Glomerular endothelial cell (primary cell): ENCODE data around the gene GDAP1L1. TPM values are rescaled to one million over a fixed set of nuclear protein-coding genes. Genes with fewer than 3 reads are reported as not detected.
"Not testable (repeated sequence)": the region's sequence is repeated elsewhere in the genome, so short reads cannot be mapped to it uniquely, and the experiment has no call there.

Source experiments
- DNase-seq: peaks from one replicate; pipeline ENCODE4 v3.0.0-alpha.2; 2011; ENCODE audit warnings: low read depth, low spot score; ENCODE audit errors: extremely low read depth
- total RNA-seq: library from RNA; depleted of rRNA; stranded (reverse); fragments of >200 nt; gene quantifications from 2 replicates; pipeline ENCODE4 v1.2.3, GENCODE V29; 2015

The GDAP1L1 gene
- total RNA-seq, 1 donor from 2014 or later: not detected

DNA sequence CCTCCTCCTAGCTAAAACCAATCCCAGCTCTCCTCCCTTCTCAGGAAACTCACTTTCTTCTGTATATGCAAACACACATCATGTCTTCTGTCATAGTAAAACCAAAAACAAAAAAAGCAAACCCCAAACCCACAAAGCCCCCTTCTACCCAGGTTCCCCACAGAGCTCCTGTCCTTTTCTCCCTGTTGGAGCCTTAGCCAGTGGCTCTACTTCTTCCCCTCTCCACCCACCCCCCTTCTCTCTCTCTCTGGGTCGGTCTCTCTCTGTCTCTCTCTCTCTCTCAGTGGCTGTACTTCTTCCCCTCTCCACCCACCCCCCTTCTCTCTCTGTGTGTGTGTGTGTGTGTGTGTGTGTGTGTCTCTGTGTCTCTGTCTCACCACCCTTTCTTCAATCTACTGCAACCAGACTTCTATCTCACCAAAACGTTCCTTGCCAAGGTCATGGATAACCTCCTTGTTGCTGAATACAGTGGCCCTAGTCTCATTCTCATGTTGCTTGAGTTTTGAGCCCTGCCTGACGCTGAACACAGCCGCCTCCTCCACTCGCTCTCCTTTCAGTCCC is 27.9 kb upstream of the GDAP1L1 start:
- no peak for DNase-seq

DNA sequence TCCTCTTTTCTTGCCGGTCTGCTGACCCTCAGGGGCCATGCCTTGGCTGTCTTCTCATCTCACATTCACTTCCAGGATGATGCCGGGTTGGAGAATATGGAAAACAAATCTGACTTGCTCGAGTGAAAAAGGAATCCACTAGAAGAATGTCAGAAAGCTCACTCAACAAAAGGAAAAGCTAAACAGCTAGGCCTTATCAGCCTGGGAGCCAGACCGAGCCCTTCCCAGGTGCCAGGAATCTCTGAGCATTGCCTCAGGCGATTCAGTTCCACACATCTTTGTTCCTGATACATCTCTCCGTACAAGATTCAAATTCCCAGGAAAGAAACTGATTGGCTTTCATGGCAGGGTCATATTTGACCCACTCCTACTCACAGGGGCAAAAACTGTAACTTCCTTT is 27.3 kb upstream of the GDAP1L1 start:
- DNase-seq: no peak

DNA sequence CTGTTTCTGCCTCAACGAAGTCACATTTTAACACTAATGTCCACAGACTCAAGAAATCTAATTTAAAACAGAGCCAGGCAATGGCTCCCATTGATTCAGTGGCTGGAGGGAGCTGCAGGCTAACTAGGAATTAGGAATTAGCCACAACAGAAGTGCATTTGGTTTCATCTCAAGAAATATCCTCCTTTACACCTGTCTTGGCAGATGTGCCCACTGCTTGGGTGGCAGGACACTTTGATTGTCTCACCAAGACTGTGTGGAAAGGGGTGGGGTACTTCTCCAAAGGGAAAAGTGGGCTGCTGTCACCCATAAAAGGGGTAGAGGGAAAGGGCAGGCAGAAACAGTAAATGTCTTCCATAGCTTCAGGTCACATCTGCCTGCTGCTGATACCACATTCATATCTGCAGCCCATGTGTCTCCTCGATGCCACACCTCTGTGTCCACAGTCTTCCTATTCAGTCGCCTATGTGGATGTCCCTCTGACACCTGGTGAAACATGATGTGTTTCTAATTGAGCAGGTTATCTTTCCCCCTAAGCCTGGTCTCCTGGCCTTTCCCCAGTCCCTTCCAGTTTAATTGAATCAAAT is 25.6 kb upstream of the GDAP1L1 start:
- no peak for DNase-seq

DNA sequence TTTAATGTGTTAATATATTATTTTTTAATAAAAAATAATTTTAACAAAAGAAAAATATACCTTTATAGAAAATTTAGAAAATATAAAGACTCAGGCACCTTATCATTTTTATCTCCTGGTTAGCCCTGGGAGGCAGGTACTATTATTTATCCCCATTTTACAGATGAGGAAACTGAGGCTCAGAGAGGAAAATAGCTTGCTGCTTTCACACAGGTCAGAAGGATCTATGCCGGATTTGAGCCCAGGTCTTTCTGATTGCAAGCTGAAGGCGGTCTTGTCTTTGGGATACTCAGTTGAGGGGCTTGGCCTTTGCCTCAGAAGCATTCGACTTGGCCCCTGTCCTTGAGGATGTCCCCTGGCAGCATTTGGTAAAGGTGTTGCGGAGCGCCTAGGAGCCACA is 25.1 kb upstream of the GDAP1L1 start:
- DNase-seq: no peak

DNA sequence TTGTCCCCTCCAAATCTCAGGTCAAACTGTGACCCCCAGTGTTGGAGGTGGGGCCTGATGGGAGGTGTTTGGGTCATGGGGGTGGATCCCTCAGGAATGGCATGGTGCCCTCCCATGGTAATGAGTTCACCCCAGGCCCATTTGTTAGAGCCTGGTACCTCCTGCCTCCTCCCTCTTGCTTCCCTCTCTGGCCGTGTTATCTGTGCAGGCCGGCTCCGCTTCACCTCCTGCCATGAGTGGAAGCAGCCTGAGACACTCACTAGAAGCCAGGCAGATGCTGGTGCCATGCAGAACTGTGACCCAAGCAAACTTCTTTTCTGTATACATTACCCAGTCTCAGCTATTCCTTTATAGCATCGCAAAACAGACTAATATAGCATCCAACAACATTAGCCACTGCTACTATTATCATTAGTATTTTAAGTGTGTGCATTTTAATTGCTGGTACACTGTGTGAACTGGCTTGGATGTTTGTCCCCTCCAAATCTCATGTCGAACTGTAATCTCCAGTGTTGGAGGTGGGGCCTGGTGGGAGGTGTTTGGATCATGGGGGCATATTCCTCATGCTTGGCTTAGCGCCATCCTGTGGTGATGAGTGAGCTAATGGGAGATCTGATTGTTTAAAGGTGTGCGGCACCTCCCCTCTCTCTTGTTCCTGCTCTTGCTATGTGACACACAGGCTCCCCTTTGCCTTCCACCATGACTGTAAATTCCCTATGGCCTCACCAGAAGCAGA is 24.3 kb upstream of the GDAP1L1 start:
- DNase-seq: no peak

DNA sequence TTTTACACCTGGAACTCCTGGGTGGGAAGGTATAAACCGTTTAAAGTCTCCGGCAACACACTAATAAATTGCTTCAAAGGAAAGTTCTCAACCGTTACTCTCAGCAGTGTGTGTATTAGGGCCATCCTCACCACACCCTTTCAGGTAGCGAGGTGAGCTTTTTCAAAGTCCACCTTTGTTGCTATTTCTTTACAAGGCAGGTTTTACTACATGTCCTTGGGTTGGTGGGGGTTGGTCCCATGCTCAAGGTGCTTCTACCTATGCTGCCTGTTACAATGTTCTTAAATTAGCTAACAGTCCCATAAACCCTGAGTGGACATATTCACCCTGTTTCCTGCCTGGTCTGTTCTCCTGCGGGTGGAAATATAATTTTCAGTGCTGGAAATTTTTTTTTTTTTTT is 23.4 kb upstream of the GDAP1L1 start:
- no peak for DNase-seq

DNA sequence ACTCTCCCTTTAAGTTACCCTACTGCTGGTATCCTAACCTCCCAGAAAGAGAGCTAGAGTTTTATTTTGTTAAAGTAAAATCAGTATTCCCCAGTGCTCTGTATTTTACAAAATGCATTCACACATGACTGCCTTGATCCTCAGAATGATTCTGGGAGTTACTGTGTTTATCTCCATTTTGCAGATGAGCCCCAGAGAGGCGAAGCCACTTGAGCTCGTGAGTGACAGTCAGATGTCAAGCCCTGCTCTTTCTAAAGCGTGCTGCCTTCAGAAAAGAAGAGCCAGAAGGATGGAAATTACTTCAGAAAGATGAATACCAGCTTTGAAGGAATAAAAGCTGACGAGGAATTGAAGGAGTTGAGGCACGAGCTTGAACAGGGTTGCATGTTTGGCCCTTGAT is 22.5 kb upstream of the GDAP1L1 start:
- no peak for DNase-seq

DNA sequence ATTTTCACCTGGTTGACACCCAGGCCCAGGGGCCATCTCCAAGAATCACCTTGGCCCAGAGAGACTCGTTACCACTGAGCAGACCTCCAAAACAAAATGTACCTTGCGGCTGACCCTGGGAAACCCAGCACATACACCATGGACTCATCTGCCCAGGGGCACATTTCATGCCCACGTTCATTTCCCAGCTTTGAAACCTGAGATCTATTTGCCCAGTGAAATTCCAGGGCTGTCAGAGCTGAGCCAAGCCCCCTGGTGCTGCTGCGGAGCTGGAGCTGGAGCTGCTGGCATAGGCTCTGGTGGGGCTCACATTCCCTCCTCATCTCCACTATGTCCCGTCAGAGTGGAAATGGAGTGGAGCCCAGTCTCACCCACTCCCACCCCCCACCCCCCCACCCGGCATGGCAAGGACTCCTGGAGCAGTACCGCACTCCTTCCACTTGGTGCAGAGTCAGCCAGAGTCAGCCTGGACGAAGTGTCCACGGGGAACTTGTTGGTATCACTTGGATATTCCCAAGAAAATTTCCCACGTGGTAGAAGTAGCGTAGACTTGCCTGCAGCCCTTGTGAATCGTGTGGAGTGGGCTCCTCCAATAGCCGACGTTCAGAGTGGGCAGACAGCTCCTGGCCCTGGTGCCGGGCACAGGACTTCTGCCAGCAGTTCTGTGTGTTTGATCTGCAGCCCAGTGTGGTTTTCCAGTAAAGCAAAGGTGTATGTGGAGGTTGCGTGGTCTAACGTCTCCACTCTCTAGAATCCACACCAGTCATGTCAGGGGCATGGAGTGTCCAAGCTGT is 18.4 kb upstream of the GDAP1L1 start:
- DNase-seq: no peak

DNA sequence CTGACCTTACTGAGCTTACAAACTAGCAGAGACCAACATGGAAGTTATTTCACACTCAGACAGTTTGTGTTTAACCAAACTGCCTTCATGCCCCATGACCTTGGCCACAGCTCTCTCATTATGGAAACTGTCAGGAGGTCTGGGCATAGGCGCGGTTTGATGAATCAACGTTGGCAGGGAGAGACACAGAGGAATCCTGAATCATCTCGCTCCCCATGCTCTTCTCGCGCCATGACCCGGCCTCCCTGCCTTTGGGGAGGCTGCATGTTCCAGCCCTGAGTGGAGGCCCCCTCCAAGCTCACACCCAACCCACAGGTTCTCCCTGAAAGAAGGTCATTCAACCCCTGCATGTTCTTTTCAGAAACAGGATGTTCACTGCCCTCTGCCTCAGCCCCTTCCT is 15.9 kb upstream of the GDAP1L1 start:
- no peak for DNase-seq

DNA sequence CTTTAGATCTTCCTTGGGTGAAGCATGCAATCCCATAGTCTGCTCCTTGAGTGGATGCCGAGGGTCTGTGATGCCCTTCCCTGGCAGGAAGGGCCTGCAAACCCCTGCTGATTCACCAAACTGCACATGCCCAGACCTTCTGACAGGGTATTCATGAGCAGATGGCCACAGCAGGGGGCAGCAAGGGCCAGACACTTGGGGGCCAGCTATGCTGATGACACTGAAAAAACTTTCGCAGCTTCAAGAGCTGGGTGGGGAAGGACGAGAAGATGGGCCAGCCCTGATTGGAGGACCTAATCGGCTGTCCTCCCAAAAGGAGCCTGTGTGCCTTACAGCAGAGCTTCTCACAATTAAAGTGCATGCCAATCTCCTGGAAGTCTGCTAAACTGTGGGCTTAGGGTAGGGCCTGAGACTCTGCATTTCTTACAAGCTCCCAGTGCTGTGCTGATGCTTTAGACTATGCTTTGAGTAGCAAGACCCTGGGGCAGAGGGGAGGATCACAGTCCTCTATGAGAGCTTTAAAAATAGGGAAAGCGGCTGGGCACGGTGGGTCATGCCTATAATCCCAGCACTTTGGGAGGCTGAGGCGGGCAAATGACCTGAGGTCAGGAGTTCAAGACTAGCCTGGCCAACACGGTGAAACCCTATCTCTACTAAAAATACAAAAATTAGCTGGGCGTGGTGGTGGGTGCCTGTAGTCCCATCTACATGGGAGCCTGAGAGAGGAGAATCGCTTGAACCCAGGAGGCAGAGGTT is 15.2 kb upstream of the GDAP1L1 start:
- DNase-seq: no peak

DNA sequence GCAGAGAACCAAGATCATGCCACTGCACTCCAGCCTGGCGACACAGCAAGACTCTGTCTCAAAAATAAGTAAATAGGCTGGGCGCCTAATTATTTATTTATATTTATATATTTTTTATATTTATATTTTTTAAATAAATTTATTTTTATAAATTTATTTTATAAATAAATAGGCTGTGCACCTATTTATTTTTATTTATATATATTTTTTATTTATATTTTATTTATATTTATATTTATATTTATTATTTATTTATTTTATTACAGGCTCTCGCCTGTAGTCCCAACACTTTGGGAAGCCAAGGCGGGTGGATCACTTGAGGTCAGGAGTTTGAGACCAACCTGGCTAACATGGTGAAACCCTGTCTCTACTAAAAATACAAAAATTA is 14.6 kb upstream of the GDAP1L1 start:
- DNase-seq: not testable (repeated sequence)

DNA sequence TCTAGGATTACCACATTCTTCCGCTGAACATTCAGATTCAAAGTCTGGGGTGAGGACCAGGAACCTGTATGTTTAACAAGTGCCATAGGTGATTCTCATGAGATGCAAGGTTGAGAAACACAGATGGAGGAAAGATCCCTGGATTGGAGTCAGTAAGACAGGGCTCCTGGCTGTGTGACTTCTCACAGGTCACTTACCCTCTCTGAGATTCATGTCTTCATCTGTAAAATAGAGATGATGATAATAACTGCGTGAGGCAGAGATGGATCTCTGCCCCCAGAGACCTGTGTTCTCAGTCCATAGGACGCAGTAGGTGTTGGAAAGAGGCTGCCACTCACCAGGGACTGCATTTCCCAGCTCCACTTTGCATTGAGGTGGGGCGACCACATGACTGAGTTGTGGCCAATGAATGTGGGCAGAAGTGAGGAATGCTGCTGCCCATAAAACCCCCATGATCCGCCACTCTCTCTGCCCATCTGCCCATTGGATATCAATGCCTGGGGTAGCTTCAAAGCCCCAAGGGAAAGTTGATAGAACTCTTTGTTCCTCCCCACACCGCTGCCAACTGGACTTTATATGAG is 13.6 kb upstream of the GDAP1L1 start:
- no peak for DNase-seq

DNA sequence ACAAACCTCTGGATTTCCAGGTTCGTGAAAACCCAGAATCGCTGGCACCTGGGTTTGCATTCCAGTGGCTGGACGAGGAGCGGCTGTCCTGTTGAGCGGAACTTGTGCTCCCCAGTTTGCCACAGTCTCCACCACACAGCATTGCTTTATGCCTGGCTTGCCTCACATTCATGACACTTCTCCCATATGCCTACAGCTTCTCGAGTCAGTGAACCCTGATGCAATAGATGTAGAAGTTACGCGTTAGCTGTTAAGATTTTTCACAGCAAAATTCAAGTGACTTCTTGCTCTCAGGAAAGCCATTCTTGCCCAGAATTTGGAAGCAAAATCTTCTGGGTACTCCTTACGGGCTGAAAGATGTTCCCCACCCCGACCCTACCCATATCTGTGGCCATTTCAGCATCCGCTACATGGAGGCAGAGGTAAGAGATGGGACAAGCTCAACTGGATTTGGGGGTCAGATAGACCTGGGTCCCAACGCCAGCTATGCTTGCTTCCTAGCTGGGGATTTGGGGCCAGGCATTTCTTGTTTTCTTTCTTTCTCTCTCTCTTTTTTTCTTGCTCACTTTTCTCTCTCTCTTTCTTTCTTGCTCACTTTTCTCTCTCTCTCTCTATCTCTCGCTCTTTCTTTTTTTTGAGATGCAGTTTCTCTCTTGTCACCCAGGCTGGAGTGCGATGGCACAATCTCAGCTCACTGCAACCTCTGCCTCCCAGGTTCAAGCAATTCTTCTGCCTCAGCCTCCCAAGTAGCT is 12.4 kb upstream of the GDAP1L1 start:
- no peak for DNase-seq

DNA sequence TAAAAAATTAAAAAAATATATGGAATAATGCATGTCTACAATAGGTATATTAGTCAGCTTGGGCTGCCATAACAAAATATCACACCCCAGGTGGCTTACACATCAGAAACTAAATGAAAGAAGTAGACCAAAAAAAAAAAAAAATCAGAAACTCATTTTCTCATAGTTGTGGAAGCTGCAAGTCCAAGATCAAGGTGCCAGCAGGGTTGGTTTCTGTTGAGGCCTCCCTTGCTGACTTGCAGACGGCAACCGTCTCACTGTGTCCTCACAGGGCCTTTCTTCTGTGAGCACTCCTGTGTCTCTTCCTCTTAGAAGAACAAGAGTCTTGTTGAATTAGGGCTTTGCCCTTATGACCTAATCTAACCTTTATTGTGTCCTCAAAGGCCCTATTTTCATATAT is 11.4 kb upstream of the GDAP1L1 start:
- no peak for DNase-seq

DNA sequence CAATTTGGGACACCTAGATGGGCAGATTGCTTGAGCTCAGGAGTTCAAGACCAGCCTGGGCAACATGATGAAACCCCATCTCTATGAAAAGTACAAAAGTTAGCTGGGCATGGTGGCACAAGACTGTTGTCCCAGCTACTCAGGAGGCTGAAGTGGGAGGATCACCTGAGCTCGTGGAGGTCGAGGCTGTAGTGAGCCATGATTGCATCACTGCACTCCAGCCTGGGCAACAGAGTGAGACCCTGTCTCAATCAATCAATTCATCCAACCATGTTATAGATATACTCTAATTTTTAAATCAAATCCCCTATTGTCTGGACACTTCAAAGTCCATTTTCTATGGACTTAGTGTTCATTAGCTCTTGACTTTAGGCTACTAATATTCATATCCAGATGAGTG is 10.3 kb upstream of the GDAP1L1 start:
- not testable (repeated sequence) for DNase-seq

DNA sequence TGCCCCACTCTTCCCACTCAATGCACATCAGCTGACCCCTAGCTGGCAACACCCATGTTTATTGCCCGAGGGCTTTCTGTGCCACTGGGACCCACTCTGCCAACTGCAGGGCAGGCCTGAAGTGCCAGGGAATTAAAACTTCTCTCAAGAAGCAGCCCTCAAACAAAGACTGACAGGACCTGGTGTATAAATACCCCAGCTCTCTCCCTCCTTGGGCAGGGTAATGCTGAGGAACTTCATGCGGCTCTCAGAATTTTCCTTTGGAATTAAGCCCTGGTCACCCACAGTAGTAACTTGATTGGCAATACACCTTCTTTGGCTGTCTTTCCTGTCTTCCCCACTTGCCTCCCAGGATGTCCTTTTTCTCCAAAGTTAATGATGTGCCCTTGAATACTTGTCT is 5.3 kb upstream of the GDAP1L1 start:
- no peak for DNase-seq

DNA sequence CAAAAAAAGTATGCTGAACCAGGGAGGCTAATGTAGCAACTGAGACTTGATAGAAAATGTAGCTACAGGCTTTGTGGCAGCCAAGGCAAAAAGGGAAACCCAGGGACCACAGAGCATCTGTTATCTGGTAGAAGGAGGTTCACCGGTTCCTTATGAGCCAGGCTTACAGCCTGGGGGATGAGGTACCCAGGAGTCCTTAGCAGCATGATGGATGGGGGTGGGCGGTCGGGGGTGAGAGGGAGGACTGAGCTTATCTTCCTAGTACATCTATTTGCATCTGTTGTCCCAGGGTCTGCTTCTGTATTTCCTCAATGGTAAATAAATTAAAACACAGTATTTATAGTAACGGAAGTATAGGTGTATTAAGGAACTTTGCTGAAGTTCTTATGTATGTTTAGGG is 1.1 kb upstream of the GDAP1L1 start:
- no peak for DNase-seq

DNA sequence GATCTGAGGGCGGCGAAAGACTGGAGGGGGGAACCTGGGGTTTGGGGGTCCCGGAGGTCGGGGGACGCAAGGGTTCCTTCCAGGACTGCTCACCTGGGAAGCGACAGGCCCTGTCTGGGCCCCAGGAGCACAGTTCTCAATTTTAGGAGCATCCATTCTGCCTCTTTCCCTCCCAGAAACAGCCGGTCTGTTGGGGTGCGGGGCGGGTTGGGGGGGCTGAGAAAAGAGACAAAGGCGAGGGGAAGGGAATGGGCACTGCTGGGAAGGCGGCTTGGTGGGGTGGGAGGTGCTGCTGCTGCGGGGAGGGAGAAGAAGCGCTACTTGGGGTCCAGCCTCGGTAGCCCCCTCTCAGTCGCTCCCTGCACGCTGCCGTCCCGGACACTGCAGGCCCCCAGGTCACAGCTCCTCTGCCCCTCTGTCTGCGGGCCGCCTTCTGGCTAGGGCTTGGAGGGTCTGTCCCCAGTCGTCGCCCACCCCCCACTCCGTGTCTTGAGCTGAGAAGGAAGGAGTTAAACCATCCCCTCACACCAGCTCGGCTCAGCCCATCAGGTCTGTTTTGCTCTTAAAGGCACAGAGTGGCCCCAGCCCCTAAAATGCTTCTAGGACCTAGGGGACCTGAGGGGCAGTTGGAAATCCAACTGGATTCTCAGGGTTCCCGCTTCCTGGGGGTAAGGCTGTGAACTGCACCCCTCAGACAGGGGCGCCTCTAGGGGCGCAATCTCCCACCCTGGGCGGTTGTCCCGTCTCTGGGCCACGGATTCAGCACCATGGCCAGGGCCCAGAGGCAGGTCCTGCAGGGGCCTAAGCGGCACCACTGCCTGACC is 690 bp downstream of the GDAP1L1 start:
- DNase-seq: no peak

DNA sequence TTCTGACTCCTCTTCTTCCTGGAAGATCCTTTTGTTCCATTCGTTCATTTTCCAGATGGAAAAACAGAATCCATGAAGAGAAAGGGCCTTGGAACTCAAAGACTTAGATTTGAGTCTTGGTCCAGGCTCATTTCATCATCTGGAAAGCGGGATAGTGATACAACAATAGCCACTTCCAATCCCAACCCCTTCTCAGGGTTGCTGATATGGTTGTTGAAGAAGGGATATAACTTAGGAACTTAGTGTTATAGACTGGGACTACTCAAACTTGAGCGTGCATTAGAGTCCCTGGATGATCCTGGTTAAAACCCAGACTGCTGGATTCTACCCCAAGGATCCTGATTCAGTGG is 1.3 kb downstream of the GDAP1L1 start:
- no peak for DNase-seq
